H9 (cell line): Measurements from ENCODE around the gene SLC25A26. TPM values are rescaled to one million over a fixed set of nuclear protein-coding genes. Genes with fewer than 3 reads are reported as not detected.
A peak's percentile ranks its signal among the peaks of the same experiment; 100 is the strongest.

Source experiments
- DNase-seq: peaks from one replicate; pipeline ENCODE4 v3.0.0-alpha.2; 2017
- H2AFZ ChIP-seq: one replicate; pipeline ENCODE4 v1.6.1; 2013; ENCODE audit warnings: mild to moderate bottlenecking, low read length, control low read depth, moderate library complexity
- H2AK5ac ChIP-seq: 2 replicates; pipeline ENCODE4 v1.6.1; 2013; ENCODE audit warnings: low read length, control low read depth, mixed read lengths; ENCODE audit not compliant: insufficient read length
- H2BK120ac ChIP-seq: one replicate; pipeline ENCODE4 v1.6.1; 2013; ENCODE audit warnings: low read depth, mild to moderate bottlenecking, low read length, control low read depth, inconsistent platforms; ENCODE audit not compliant: poor library complexity, severe bottlenecking
- H2BK12ac ChIP-seq: 2 replicates; pipeline ENCODE4 v1.6.1; 2013; ENCODE audit warnings: low read length, control low read depth, mixed read lengths, low read depth; ENCODE audit not compliant: insufficient read length
- H2BK15ac ChIP-seq: 2 replicates; pipeline ENCODE4 v1.6.1; 2013; ENCODE audit warnings: low read depth, low read length, control low read depth
- H2BK20ac ChIP-seq: one replicate; pipeline ENCODE4 v1.6.1; 2013; ENCODE audit warnings: low read depth, mild to moderate bottlenecking, low read length, control low read depth, inconsistent platforms; ENCODE audit not compliant: poor library complexity, severe bottlenecking
- H2BK5ac ChIP-seq: 2 replicates; pipeline ENCODE4 v1.6.1; 2013; ENCODE audit warnings: low read length, control low read depth, mixed read lengths; ENCODE audit not compliant: insufficient read length
- H3K14ac ChIP-seq: 2 replicates; pipeline ENCODE4 v1.6.1; 2013; ENCODE audit warnings: low read length, control low read depth; ENCODE audit not compliant: insufficient read depth
- H3K18ac ChIP-seq: 2 replicates; pipeline ENCODE4 v1.6.1; 2013; ENCODE audit warnings: low read depth, mild to moderate bottlenecking, mixed read lengths, low read length, control low read depth; ENCODE audit not compliant: insufficient read length
- H3K23ac ChIP-seq: 2 replicates; pipeline ENCODE4 v1.6.1; 2013; ENCODE audit warnings: low read length, control low read depth, mixed read lengths, low read depth; ENCODE audit not compliant: insufficient read length
- H3K23me2 ChIP-seq: 2 replicates; pipeline ENCODE4 v1.6.1; 2013; ENCODE audit warnings: low read depth, mild to moderate bottlenecking, mixed read lengths, low read length, control low read depth; ENCODE audit not compliant: insufficient read length, poor library complexity, severe bottlenecking
- H3K27ac ChIP-seq: 2 replicates; pipeline ENCODE4 v1.5.1; 2013; ENCODE audit warnings: low read length, control low read depth, mixed read lengths, low read depth; ENCODE audit not compliant: insufficient read length
- H3K27me3 ChIP-seq: 2 replicates; pipeline ENCODE4 v1.6.1; 2013; ENCODE audit warnings: low read length, control low read depth, inconsistent platforms; ENCODE audit not compliant: insufficient read depth
- H3K4ac ChIP-seq: 2 replicates; pipeline ENCODE4 v1.6.1; 2013; ENCODE audit warnings: low read depth, mild to moderate bottlenecking, control low read depth, inconsistent platforms, low read length, moderate library complexity
- H3K4me1 ChIP-seq: 2 replicates; pipeline ENCODE4 v1.6.1; 2013; ENCODE audit warnings: low read length, control low read depth, inconsistent platforms; ENCODE audit not compliant: insufficient read depth
- H3K4me2 ChIP-seq: 2 replicates; pipeline ENCODE4 v1.6.1; 2013; ENCODE audit warnings: low read length, control low read depth, mixed read lengths; ENCODE audit not compliant: insufficient read length, insufficient read depth
- H3K56ac ChIP-seq: 2 replicates; pipeline ENCODE4 v1.6.1; 2013; ENCODE audit warnings: low read depth, mild to moderate bottlenecking, mixed read lengths, low read length, control low read depth; ENCODE audit not compliant: insufficient read length
- H3K79me1 ChIP-seq: 2 replicates; pipeline ENCODE4 v1.6.1; 2013; ENCODE audit warnings: low read depth, mild to moderate bottlenecking, moderate library complexity, low read length, control low read depth, inconsistent platforms; ENCODE audit not compliant: insufficient read depth, poor library complexity, severe bottlenecking
- H3K79me2 ChIP-seq: 2 replicates; pipeline ENCODE4 v1.6.1; 2013; ENCODE audit warnings: low read length, control low read depth, inconsistent platforms; ENCODE audit not compliant: insufficient read depth
- H3K9ac ChIP-seq: 2 replicates; pipeline ENCODE4 v1.6.1; 2013; ENCODE audit warnings: low read length, control low read depth, mixed read lengths; ENCODE audit not compliant: insufficient read length; ENCODE audit errors: extremely low read depth
- H3K9me3 ChIP-seq: one replicate; pipeline ENCODE4 v1.6.1; 2013; ENCODE audit warnings: low read depth, low read length, inconsistent platforms; ENCODE audit not compliant: control insufficient read depth
- H3T11ph ChIP-seq: one replicate; pipeline ENCODE4 v1.6.1; 2013; ENCODE audit warnings: mild to moderate bottlenecking, low read length, control low read depth, inconsistent platforms
- H4K20me1 ChIP-seq: one replicate; pipeline ENCODE4 v1.6.1; 2013; ENCODE audit not compliant: control insufficient read depth, insufficient read length, insufficient read depth
- H4K5ac ChIP-seq: 2 replicates; pipeline ENCODE4 v1.6.1; 2013; ENCODE audit warnings: low read depth, mild to moderate bottlenecking, mixed read lengths, low read length, control low read depth; ENCODE audit not compliant: insufficient read length
- H4K8ac ChIP-seq: replicated peaks from 2 replicates; pipeline ENCODE4 v1.6.1; 2013; ENCODE audit warnings: low read length, control low read depth, mixed read lengths, low read depth; ENCODE audit not compliant: insufficient read length
- H4K91ac ChIP-seq: 2 replicates; pipeline ENCODE4 v1.6.1; 2013; ENCODE audit warnings: low read depth, mild to moderate bottlenecking, moderate library complexity, mixed read lengths, low read length, control low read depth; ENCODE audit not compliant: insufficient read length
- H3K27ac Mint-ChIP-seq, 3 experiments: 2 replicates in 2 of 3; 3 replicates in 1 of 3; pipeline ENCODE4 v1.8.0; 2020 to 2021; ENCODE audit warnings: mixed read lengths in 3 of 3, mild to moderate bottlenecking in 1 of 3, moderate library complexity in 1 of 3
- H3K27me3 Mint-ChIP-seq: 2 replicates; pipeline ENCODE4 v1.8.0; 2021; ENCODE audit warnings: low read depth, mild to moderate bottlenecking, moderate library complexity, mixed read lengths
- H3K36me3 Mint-ChIP-seq, 3 experiments: 2 replicates in 2 of 3; 3 replicates in 1 of 3; pipeline ENCODE4 v1.8.0; 2020 to 2021; ENCODE audit warnings: low read depth in 3 of 3, mixed read lengths in 3 of 3; ENCODE audit not compliant: insufficient read depth in 1 of 3
- H3K4me1 Mint-ChIP-seq, 2 experiments: 2 replicates each; pipeline ENCODE4 v1.8.0; 2020; ENCODE audit warnings: mixed read lengths in 2 of 2
- H3K4me3 Mint-ChIP-seq, 2 experiments: 2 replicates in 1 of 2; 3 replicates in 1 of 2; pipeline ENCODE4 v1.8.0; 2020 to 2021; ENCODE audit warnings: mild to moderate bottlenecking in 2 of 2, mixed read lengths in 2 of 2, moderate library complexity in 1 of 2
- H3K9me3 Mint-ChIP-seq, 2 experiments: 2 replicates in 1 of 2; 3 replicates in 1 of 2; pipeline ENCODE4 v1.8.0; 2020; ENCODE audit warnings: mild to moderate bottlenecking in 2 of 2, mixed read lengths in 2 of 2, moderate library complexity in 1 of 2
- CTCF ChIP-seq: fragments of 200-600 bp; sonication (generic); conservative IDR thresholded peaks from 3 replicates; pipeline ENCODE4 v1.8.0; 2021; ENCODE audit warnings: antibody characterized with exemption, mild to moderate bottlenecking
- WGBS: extraction: QIAGEN DNeasy Blood & Tissue Kit; methylation state at CpG from one replicate; pipeline ENCODE4 v1.1.7; 2013; ENCODE audit warnings: missing lambda C conversion rate, low lambda C conversion rate, mixed read lengths; ENCODE audit not compliant: insufficient read length; ENCODE audit errors: extremely low coverage; 5-methylcytosine and 5-hydroxymethylcytosine counted together
- total RNA-seq: library from RNA; stranded (reverse); gene quantifications from 2 replicates; pipeline ENCODE4 v1.2.1, GENCODE V29; 2021

The SLC25A26 gene
- total RNA-seq, 1 experiment from 2014 or later: 30.2 TPM

GRCh38 chr3:66383998-66384745, 163.4 kb downstream of the SLC25A26 start:
- H3K9ac ChIP-seq: no peak overlapping the region
- no peak overlapping the region for H2BK12ac ChIP-seq
- H3K23me2 ChIP-seq: no peaks in the 10 kb centered on the region
- DNase-seq: peak; percentile 17
- TF ChIP-seq CTCF: no peak
- no peaks in the 10 kb centered on the region for H3K79me1 ChIP-seq
- H3K9me3 ChIP-seq: no peaks in the 10 kb centered on the region
- no CpG with 5 or more reads among the region's 20 CpGs for WGBS
- no peaks in the 10 kb centered on the region for H3K9me3 Mint-ChIP-seq
- no peak overlapping the region for H3K4me2 ChIP-seq
- H3K4me1 ChIP-seq: no peaks in the 10 kb centered on the region
- H2BK15ac ChIP-seq: no peak overlapping the region
- H3K27me3 ChIP-seq: no peaks in the 10 kb centered on the region
- no peak overlapping the region for H3K14ac ChIP-seq
- H2BK120ac ChIP-seq: no peak overlapping the region
- peaks cover 2% of the 10 kb centered on the region; the same call in 1 of the 2 replicates for H3K79me2 ChIP-seq
- H2BK5ac ChIP-seq: no peak overlapping the region
- no peak overlapping the region for H3K4ac ChIP-seq
- peaks cover 7 to 14% of the 10 kb centered on the region in 2 experiments for H3K4me1 Mint-ChIP-seq
- peaks cover 80 to 96% (median 92%) of the 10 kb centered on the region in 3 experiments for H3K36me3 Mint-ChIP-seq
- no peaks in the 10 kb centered on the region for H3K27me3 Mint-ChIP-seq
- H3K4me3 Mint-ChIP-seq: no peak overlapping the region
- no peak overlapping the region for H3T11ph ChIP-seq
- no peak overlapping the region for H3K56ac ChIP-seq
- H4K20me1 ChIP-seq: peaks cover 3% of the 10 kb centered on the region
- H3K27ac Mint-ChIP-seq: 0 out of 7 replicates have a peak overlapping the region, but pooled peaks of 1 of the 3 experiments have one; percentile 34
- H3K23ac ChIP-seq: no peak overlapping the region
- H3K27ac ChIP-seq: no peak overlapping the region
- H2AK5ac ChIP-seq: no peak overlapping the region
- H2AFZ ChIP-seq: no peak overlapping the region
- H4K91ac ChIP-seq: no peak overlapping the region
- no peak overlapping the region for H4K5ac ChIP-seq
- no peak overlapping the region for H4K8ac ChIP-seq
- no peak overlapping the region for H2BK20ac ChIP-seq
- no peak overlapping the region for H3K18ac ChIP-seq
